Hematopoietic multipotent progenitor cell treated with erythropoietin and hydrocortisone succinate and interleukin-3 and kit ligand, for 15 days (in vitro differentiated cells): ENCODE results near the gene SULT1C2.
"Not testable (repeated sequence)": the region's sequence is repeated elsewhere in the genome, so short reads cannot be mapped to it uniquely, and the experiment has no call there.

Source experiments
- DNase-seq: peaks from one replicate; pipeline ENCODE4 v3.0.0-alpha.2; 2015; ENCODE audit warnings: low spot score

SULT1C2 gene

GRCh38 chr2:108288534-108289106 lies at the start of gene SULT1C2:
TSS of gene SULT1C2 (plus strand) at chr2:108288895. CDS start at chr2:108293668, 4,773 bp downstream.
- DNase-seq, result no peak

- no peak for DNase-seq
Measured at GRCh38 chr2:108239786-108240185, 48.9 kb upstream of the SULT1C2 start, which contains the start of gene SULT1C3. TSS of gene SULT1C3 (plus strand) at chr2:108239968. CDS start at chr2:108247195, 7,227 bp downstream.

GRCh38 chr2:108240966-108241365 lies 47.7 kb upstream of the SULT1C2 start:
- DNase-seq, result no peak

GRCh38 chr2:108243566-108243965 lies 45.1 kb upstream of the SULT1C2 start:
- no peak for DNase-seq

- no peak for DNase-seq
Measured at GRCh38 chr2:108244667-108245414, 43.9 kb upstream of the SULT1C2 start.

GRCh38 chr2:108253106-108253505 lies 35.6 kb upstream of the SULT1C2 start:
- no peak for DNase-seq

- DNase-seq, result no peak
Measured at GRCh38 chr2:108257757-108258331, 30.9 kb upstream of the SULT1C2 start.

- DNase-seq, result no peak
Measured at GRCh38 chr2:108260773-108261172, 27.9 kb upstream of the SULT1C2 start.

GRCh38 chr2:108262036-108262435 lies 26.7 kb upstream of the SULT1C2 start:
- DNase-seq, result no peak

- DNase-seq, result no peak
Measured at GRCh38 chr2:108263401-108263800, 25.3 kb upstream of the SULT1C2 start.

- no peak for DNase-seq
Measured at GRCh38 chr2:108266218-108266617, 22.5 kb upstream of the SULT1C2 start.

GRCh38 chr2:108267101-108267500 lies 21.6 kb upstream of the SULT1C2 start:
- DNase-seq, result no peak

- no peak for DNase-seq
Measured at GRCh38 chr2:108268001-108268400, 20.7 kb upstream of the SULT1C2 start.

GRCh38 chr2:108270346-108270745 lies 18.3 kb upstream of the SULT1C2 start:
- no peak for DNase-seq

GRCh38 chr2:108270768-108271506 lies 17.8 kb upstream of the SULT1C2 start:
- no peak for DNase-seq

GRCh38 chr2:108271691-108272253 lies 16.9 kb upstream of the SULT1C2 start:
- no peak for DNase-seq

GRCh38 chr2:108278631-108279030 lies 10.1 kb upstream of the SULT1C2 start:
- no peak for DNase-seq

- no peak for DNase-seq
Measured at GRCh38 chr2:108279468-108279867, 9.2 kb upstream of the SULT1C2 start.

- DNase-seq, result no peak
Measured at GRCh38 chr2:108280466-108280865, 8.2 kb upstream of the SULT1C2 start.

GRCh38 chr2:108284566-108284965 lies 4.1 kb upstream of the SULT1C2 start:
- DNase-seq, result not testable (repeated sequence)

- no peak for DNase-seq
Measured at GRCh38 chr2:108285616-108286015, 3.1 kb upstream of the SULT1C2 start.

- DNase-seq, result no peak
Measured at GRCh38 chr2:108287169-108287568, 1.5 kb upstream of the SULT1C2 start.
